KMS-11 (cell line): Measurements from ENCODE around the gene RYR2.
"Not testable (repeated sequence)": the region's sequence is repeated elsewhere in the genome, so short reads cannot be mapped to it uniquely, and the experiment has no call there.

Source experiments
- H2AFZ ChIP-seq: fragments of 200-600 bp; sonication (generic); 2 replicates; pipeline ENCODE4 v1.6.1; 2016; ENCODE audit warnings: antibody characterized with exemption, mixed run types, low read depth
- H3K27ac ChIP-seq: fragments of 200-600 bp; sonication (generic); 2 replicates; pipeline ENCODE4 v1.6.1; 2016; ENCODE audit warnings: mild to moderate bottlenecking, mixed run types
- H3K27me3 ChIP-seq: fragments of 200-600 bp; sonication (generic); 2 replicates; pipeline ENCODE4 v1.6.1; 2017; ENCODE audit warnings: mild to moderate bottlenecking, low read depth, mixed run types, moderate library complexity; ENCODE audit not compliant: insufficient read depth
- H3K36me3 ChIP-seq: fragments of 200-600 bp; sonication (generic); 2 replicates; pipeline ENCODE4 v1.6.1; 2017; ENCODE audit warnings: mild to moderate bottlenecking, mixed run types; ENCODE audit not compliant: insufficient read depth
- H3K4me1 ChIP-seq: fragments of 200-600 bp; sonication (generic); 2 replicates; pipeline ENCODE4 v1.6.1; 2016; ENCODE audit warnings: mild to moderate bottlenecking, low read depth, mixed run types; ENCODE audit not compliant: poor library complexity, severe bottlenecking
- H3K4me2 ChIP-seq: fragments of 200-600 bp; sonication (generic); 2 replicates; pipeline ENCODE4 v1.7.0; 2016; ENCODE audit warnings: mild to moderate bottlenecking, mixed run types
- H3K4me3 ChIP-seq: fragments of 200-600 bp; sonication (generic); IDR thresholded peaks from 2 replicates; pipeline ENCODE4 v1.6.1; 2017; ENCODE audit warnings: low read depth, low read length, mixed read lengths; ENCODE audit not compliant: insufficient read depth
- H3K79me2 ChIP-seq: fragments of 200-600 bp; sonication (generic); 2 replicates; pipeline ENCODE4 v1.6.1; 2016; ENCODE audit warnings: low read depth, mixed run types; ENCODE audit not compliant: insufficient read depth
- H3K9ac ChIP-seq: fragments of 200-600 bp; sonication (generic); 2 replicates; pipeline ENCODE4 v1.6.1; 2016; ENCODE audit warnings: mild to moderate bottlenecking, mixed run types
- H4K20me1 ChIP-seq: fragments of 200-600 bp; sonication (generic); 2 replicates; pipeline ENCODE4 v1.6.1; 2016; ENCODE audit warnings: mild to moderate bottlenecking, mixed run types; ENCODE audit not compliant: insufficient read depth
- CTCF ChIP-seq: fragments of 200-600 bp; sonication (generic); conservative IDR thresholded peaks from 2 replicates; pipeline ENCODE4 v1.6.1; 2017; ENCODE audit warnings: low read depth, mild to moderate bottlenecking, antibody characterized with exemption, low read length, moderate library complexity, mixed read lengths

The RYR2 gene

DNA sequence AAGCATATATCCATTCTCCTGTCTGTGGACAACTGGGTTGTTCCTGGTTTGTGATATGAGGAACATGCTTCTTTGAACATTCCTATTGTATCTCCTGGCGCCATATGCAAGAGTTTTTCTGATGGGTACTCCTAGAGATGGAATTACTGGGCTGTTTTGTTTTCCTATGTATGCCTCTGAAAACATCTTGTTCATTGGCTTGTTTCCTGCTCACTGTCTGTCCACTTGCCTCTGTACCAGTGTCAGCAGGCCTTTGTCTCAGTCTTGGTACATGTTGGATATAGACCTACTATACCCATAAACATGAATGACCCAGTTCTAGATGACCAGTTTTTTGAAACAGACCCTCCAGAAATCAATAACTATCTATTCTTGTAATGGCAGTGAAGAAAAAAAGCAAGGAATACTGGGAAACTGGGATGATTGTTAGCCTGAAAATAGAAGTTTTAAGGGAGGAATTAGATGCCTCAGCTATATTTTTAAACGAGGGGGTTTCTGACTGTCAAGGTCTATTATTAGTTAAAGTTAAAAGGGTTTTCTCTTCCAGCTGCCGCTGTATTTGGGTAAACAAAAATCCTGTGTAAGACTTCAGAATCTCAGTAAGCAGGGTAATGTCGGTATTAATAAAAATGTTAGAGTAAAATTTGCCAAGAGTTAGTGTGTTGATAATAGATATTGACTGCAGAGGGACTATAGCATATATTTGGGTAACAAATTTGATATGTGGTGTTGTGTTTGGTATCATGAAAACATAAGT, 103.6 kb downstream of the RYR2 start:
- H3K27ac ChIP-seq: no peak overlapping the region
- no peaks in the 10 kb centered on the region for H4K20me1 ChIP-seq
- no peaks in the 10 kb centered on the region for H3K4me1 ChIP-seq
- H3K79me2 ChIP-seq: no peaks in the 10 kb centered on the region
- H3K4me2 ChIP-seq: no peak overlapping the region
- no peak overlapping the region for H3K9ac ChIP-seq
- no peak overlapping the region for H3K4me3 ChIP-seq
- no peak for TF ChIP-seq CTCF
- no peak overlapping the region for H2AFZ ChIP-seq
- H3K36me3 ChIP-seq: no peaks in the 10 kb centered on the region
- no peaks in the 10 kb centered on the region for H3K27me3 ChIP-seq

GRCh38 chr1:237146241-237146640, 104.3 kb downstream of the RYR2 start:
- TF ChIP-seq CTCF: no peak
- H3K79me2 ChIP-seq: no peaks in the 10 kb centered on the region
- no peaks in the 10 kb centered on the region for H4K20me1 ChIP-seq
- no peaks in the 10 kb centered on the region for H3K36me3 ChIP-seq
- H3K4me1 ChIP-seq: no peaks in the 10 kb centered on the region
- H3K27ac ChIP-seq: no peak overlapping the region
- no peak overlapping the region for H3K9ac ChIP-seq
- no peaks in the 10 kb centered on the region for H3K27me3 ChIP-seq
- no peak overlapping the region for H3K4me2 ChIP-seq
- no peak overlapping the region for H3K4me3 ChIP-seq
- no peak overlapping the region for H2AFZ ChIP-seq

DNA sequence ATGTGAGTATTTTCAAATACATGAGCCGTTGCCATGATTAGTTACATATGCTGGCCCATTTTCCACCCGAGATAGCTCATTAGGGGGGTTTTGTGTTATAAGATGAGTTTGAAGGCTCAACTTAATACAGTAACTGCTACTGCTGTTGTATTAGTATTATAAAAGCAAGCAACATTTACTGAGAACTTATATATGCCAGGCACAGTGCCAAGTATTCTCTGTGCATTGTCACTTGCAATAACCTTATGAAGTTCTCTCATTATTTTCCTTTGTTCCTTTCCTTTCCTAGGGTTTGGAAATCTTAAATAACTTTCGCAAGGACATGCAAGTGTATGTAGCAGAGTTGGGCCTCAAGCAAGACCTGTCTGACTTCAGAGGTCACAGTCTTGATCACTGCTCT, 107.9 kb downstream of the RYR2 start:
- Histone ChIP-seq H3K4me1 (no peaks in the 10 kb centered on the region), H3K27me3 (no peaks in the 10 kb centered on the region), H3K9ac (no peak overlapping the region), H2AFZ (no peak overlapping the region), H3K79me2 (no peaks in the 10 kb centered on the region), H4K20me1 (no peaks in the 10 kb centered on the region), H3K27ac (no peak overlapping the region), H3K36me3 (no peaks in the 10 kb centered on the region), H3K4me3 (no peak overlapping the region), H3K4me2 (no peak overlapping the region)
- no peak for TF ChIP-seq CTCF

GRCh38 chr1:237151979-237152378, 110.0 kb downstream of the RYR2 start:
- H3K79me2 ChIP-seq, H3K9ac ChIP-seq, H2AFZ ChIP-seq: not testable (repeated sequence)

GRCh38 chr1:237152506-237153335, 110.7 kb downstream of the RYR2 start:
- H3K4me2 ChIP-seq: no peak overlapping the region
- no peaks in the 10 kb centered on the region for H3K36me3 ChIP-seq
- H3K27me3 ChIP-seq: no peaks in the 10 kb centered on the region
- H3K79me2 ChIP-seq: no peaks in the 10 kb centered on the region
- no peak overlapping the region for H3K4me3 ChIP-seq
- H3K27ac ChIP-seq: no peak overlapping the region
- H4K20me1 ChIP-seq: no peaks in the 10 kb centered on the region
- TF ChIP-seq CTCF: no peak
- H3K4me1 ChIP-seq: no peaks in the 10 kb centered on the region
- no peak overlapping the region for H3K9ac ChIP-seq
- H2AFZ ChIP-seq: no peak overlapping the region

More at GRCh38 chr1:237151979-237152378, 110.0 kb downstream of the RYR2 start:
- H3K27me3 ChIP-seq, H3K36me3 ChIP-seq, H3K4me3 ChIP-seq, H3K4me1 ChIP-seq, H4K20me1 ChIP-seq, H3K27ac ChIP-seq, H3K4me2 ChIP-seq: not testable (repeated sequence)
